HG02678 (cell line): Measurements from ENCODE around the gene COQ8B.

Source experiments
- ATAC-seq: cut with Tn5 transposase; IDR thresholded peaks from one replicate; pipeline ENCODE4 v1.9.1; 2021; ENCODE audit warnings: mild to moderate bottlenecking, moderate library complexity; ENCODE audit not compliant: unreplicated experiment

The COQ8B gene

DNA sequence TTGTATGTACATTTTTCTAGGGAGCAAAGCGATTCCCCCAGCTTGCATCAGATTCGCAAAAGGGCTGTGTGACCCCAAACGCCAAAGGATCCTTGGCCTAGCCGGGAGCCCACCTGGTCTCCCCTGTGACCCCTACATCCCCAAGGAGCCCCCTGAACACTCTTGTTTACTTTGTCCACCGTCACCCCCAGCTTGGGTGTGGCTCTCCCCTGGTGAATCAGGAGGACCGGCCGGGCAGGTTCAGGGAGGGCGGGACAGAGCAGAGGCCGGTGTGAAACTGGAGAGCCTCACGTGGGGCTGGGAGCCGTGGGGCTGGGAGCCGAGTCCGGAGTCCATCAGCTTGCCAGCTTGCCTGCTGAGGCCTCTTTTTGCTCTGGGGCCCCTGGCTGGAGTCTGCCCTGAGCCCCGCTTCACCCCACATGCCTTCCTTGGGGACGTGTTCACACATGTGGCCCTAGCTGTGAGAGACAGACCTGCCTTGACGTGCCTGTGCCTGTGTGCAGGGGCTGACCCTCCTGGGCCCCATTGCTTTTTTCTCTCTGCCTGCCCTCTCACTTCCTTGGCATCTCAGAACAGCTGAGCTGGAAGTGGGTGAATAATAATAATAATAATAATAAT lies 2.2 kb upstream of the COQ8B start:
- no peak for ATAC-seq

DNA sequence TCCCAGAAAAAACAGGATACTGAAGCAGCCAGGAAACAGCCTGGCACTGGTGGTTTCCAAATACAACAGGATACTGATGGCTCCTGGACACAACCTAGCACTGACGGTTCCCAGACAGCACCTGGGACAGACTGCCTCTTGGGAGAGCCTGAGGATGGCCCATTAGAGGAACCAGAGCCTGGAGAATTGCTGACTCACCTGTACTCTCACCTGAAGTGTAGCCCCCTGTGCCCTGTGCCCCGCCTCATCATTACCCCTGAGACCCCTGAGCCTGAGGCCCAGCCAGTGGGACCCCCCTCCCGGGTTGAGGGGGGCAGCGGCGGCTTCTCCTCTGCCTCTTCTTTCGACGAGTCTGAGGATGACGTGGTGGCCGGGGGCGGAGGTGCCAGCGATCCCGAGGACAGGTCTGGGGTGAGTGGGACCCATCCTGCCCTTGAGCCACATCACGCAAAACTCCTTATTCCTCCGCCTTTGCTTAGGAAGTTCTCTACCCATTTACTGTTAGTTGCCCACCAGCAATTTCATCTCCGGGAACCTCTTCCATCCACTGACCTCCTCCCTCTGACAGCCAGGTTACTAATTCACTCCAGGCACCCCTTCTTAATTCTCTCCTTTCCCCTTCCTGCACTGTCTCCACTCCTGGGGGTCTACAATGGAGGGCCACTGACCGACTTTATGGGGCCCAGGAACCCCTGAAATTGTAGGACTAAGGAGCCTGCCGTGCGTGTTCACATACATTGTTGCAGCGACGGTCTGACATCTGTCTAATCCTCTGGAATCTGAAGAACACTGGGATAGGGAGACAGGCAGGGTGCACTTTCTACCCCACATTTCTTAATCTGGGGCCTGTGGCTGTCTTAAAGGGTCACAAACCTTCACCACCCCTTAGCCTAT lies 1.4 kb upstream of the COQ8B start:
- ATAC-seq = no peak

DNA sequence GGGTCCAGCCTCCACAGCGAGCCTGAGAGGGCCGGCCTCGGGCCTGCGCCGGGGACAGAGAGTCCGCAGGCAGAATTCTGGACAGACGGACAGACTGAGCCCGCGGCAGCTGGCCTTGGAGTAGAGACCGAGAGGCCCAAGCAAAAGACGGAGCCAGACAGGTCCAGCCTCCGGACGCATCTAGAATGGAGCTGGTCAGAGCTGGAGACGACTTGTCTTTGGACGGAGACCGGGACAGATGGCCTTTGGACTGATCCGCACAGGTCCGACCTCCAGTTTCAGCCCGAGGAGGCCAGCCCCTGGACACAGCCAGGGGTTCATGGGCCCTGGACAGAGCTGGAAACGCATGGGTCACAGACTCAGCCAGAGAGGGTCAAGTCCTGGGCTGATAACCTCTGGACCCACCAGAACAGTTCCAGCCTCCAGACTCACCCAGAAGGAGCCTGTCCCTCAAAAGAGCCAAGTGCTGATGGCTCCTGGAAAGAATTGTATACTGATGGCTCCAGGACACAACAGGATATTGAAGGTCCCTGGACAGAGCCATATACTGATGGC lies 716 bp upstream of the COQ8B start:
- no peak for ATAC-seq

DNA sequence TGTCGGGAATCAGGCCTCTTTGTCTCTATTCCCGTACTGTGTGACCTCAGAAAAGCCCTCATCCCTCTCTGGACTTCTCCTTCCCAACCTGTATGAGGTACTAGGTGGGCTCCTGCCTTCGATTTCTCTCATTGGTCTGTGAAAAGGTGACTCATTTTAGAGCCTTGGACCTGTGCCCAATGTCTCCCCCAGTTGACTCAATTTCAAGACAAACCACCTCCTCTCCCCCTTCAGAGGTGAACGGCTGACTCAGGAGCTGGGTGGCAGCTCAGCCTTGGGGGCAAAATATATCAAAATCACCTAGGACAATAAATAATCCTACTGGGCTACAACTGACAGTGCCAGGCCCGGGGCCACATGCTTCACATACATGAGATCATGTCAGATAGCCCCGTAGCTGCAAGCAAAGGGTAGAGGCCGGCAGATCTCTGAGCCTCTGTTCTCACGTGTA lies 630 bp downstream of the COQ8B start:
- no peak for ATAC-seq

DNA sequence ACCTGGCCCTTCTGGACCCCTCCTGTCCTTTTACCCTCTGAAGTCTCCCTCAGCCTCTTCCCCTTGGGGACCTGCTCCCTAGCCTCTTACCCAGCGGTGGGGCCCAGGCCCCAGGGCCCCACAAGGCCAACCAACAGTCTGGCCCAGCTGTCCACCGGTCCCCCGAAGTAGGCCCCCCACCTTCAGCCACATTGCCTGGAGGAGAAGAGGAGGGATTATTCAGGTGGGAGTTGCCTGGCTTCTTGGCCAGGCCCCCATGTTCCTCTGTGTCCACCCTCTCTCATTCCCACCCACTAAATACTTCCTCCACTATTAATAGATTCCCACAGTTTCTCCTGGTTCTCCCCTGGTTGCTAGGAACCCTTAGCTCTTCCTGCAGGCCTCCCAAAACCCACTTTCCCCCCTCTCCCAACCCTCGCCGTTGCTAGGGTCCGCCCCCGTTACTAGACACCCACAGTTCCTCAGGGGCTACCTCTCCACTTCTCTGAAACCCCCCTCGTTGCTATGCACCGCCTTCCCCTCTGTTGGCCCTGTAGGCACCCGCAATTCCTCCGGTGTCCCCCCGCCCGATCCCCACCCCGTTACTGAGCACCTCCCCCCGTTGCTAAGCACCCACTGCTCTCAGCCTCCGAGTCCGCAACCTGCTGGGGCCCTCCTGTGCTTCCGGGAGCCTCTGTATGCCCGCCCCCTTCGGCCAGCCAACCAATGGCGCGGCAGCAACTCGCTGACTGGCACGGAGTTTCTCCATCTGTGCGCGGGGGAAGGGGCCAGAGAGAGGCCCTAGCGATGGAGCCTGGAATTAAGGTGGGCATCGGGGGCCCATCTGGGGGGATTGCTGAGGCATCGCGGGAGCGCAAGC lies 2.0 kb downstream of the COQ8B start:
- peak; percentile 63 for ATAC-seq

DNA sequence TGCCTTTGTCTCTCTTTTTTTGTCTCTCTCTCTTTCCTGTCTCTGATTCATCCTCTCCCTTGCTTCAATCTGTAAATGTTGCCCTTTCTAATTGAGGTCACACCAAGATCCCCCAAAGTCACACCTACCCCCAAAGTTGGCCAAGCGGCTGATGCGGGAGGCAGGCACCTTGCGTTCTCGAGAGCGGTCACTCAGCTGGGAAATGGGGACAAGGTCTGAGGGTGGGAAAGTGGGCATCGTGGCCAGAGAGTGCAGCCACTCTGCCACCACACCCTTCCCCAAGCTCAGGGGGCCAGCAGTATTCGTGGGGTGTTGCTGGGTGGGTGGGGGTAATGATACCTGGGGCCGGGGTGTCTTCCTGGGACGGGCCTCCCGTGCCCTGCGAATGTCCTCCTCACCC lies 2.7 kb downstream of the COQ8B start:
- no peak for ATAC-seq

DNA sequence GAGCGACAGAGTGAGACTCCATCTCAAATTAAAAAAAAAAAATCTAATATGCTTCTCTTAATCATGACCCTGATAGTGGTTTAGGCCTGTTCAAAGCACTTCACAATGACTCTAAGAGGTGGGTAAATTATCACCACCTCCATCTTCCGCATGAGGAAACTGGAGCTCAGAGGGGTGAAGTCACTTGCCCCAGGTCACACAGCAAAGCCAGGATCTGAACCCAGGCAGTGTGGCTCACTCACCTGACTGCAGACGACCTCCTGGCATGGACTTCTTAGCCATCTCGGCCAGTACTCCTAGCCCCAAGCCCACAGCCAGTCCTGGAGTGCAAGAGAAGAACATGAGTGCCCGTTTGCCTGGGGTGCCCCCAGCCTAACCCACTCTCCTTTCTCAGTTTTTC lies 6.9 kb downstream of the COQ8B start:
- no peak for ATAC-seq

DNA sequence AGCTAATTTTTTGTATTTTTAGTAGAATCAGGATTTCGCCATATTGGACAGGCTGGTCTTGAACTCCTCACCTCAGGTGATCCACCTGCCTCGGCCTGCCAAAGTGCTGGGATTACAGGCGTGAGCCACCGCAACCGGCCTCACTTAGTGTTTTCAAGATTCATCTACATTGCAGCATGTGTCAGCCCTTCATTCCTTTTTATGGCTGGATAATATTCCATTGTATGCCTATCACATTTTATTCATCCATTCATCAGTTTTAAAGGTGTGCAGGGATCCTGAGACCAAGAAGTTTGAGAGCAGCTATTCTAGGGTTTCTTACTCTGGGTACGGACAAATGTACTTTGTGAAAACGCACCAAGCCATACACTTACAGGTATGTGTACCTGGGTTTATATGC lies 9.1 kb downstream of the COQ8B start:
- ATAC-seq = no peak

DNA sequence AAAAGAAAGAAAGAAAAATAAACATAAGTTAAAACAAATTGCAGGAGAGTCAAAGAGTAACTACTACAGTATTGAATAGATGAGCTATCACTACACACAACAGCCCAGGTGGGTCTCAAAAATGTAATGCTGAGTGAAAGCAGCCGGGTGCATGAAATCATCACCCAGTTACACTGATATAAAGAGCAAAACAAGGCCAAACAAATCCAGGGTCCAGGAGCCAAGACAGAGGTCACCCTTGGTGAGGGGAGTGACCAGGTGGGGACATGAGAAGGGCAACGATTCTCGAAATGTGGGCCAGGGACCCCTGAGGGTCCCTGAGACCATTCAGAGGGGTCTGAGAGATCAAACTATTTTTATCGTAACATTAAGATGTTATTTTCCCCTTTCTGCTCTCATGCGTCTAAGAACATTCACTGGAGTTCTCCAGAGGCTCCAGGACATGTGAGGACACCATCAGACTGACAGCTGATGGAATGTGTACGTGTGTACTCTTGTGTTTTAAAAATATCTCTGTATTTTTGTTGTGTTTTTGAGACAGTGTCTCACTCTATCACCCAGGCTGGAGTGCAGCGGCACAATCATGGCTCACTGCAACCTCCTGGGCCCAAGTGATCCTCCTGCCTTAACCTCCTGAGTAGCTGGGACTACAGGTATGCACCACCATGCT lies 10.6 kb downstream of the COQ8B start:
- no peak for ATAC-seq

DNA sequence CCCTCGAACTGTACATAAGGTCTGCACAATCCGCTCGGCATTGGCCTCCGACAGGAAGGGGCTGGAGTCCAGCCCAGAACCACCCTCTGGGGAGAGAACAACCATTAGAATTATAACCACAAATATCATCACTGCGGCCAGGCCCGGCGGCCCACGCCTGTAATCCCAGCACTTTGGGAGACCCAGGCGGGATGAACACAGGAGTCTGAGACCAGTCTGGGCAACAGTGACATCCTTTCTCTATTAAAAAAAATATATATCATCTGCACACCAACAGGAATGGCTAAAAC lies 11.4 kb downstream of the COQ8B start:
- ATAC-seq = no peak

DNA sequence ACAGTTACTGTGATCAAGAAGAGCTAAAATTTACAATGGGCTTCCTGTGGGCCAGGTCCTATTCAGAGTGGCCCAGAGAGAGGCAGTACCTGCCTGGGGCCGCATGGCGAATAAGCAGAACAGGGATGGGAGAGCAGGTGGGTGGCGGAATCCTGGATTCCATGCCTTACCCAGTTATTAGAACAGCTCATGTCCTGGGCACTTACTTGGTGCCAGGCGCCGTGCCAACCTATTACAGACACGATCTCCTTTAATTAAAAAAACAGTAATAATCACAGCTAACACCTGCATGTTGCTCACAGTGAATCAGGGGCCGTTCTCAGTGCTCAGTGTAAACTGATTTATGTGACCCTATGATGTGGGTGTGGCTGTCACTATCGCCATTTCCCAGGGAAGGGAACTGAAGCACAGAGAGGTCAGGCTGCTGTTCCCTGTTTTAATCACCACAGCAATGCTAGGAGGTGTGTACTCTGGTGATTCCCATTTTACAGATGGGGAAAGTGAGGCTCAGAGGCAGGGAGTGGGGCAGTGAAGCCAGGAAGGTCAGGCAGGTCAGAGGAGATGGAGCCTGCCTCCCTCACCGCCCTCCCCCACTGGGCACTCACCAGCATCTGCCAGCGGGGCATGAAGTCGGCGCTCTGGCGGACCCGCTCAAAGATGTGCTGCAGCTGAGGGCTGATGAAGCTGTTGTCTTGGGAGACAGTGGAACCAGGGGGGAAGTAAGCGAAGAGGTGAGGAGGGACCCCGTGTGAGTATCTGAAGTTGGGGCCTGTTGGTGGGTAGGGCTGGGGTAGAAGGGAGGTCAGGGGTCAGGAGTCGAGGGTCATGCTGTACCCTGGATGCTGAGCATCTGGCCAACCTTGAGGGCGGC lies 12.0 kb downstream of the COQ8B start:
- ATAC-seq = no peak

DNA sequence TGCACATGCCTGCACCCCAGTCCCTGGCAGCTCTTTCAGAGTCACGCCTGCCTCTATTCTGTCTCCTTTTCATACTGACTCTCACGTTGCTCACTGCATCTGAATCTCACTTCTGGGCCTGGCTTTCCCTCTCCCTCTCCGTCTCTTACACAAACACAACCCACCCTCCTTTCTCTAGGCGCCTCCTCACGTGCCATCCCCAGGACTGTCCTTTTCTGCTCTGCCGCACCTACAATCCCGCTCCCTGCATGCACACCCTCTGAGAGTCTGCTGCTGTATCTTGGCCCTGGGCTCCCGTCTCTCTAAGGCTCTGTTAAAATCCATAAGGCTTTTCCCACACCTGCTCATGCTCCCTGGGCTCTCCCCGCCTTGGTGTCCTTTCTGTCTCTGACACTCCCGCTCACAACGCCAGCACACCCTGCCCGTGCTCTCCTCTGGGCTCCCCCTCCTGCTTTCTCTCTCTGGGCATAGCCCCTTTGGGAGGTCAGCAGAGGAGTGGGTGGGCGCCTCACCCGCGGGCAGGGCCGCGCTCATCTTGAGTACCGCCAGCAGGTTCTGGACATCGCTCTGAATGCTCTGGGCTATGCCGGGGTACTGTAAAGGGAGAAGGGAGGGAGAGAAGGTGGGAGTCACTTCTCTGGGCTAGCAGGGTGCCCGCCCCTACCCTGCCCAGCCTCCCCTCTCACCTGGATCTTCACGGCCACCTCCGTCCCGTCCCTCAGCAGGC lies 13.5 kb downstream of the COQ8B start:
- no peak for ATAC-seq

DNA sequence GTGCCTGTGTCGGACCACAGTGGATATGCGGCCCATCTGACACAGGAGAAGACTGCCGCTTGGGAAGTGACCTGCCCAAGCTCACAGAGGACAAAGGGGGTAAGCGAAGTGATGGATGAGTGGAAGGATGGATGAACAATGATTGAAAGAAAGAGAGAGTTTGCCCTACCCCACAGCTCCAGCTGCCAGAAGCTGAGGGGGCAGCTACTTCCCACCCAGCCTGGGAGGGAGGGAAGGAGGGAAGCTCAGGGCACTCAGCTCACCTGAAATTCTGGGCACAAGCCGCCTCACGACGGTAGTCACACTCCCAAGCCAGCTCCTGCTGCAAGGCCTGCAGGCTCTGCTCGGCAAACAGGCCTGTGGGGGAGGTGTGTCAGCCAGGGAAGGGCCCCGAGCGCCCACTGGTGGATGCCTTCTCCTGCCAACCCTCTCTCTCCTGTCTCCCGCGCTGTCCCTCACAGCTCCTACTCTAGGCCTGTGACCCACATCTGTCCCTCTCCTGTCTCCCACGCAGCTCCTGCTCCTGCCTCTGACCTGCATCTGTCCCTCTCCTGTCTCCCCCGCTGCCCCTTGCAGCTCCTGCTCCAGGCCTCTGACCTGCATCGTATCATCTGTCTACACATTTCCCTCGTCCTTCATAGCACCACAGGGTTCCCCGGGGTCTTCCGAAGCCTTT lies 14.2 kb downstream of the COQ8B start:
- ATAC-seq = no peak

DNA sequence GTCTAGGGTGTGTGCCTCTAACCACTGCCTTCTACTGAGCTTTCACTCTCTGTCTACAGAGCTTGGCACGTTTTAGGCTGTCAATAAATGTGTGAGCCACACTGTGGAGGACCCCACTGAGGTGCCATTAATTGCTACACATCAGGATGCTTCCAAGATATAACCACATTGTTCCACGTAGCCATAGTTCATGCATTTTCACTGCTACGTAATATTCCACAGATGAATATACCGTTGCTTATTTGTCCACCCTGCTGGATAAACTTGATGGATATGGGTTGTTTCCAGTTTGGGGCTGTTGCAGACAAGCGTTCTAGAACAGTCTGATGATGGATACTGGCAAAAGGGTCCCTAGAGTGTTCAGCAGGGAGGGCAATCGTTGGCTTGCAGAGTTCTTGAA lies 14.9 kb downstream of the COQ8B start:
- ATAC-seq = no peak

DNA sequence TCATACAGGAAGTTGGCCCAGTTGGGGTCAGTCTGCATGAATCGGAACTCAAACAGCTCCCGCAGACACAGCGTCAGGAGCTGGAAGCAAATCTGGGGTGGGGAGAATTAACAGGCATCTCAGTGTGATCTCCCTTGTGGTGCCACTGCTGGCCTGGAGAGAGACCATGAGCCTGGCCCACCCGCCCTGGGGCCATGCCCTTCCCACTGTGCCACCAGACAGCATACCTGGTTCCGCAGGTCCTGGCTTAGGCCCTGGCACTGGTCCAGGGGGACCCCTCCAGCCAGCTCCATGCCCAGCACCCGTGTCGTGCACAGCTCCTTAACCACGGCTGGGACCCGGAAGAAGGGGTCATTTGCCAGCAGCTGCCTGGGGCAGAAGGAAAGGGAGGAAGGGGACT lies 16.6 kb downstream of the COQ8B start:
- no peak for ATAC-seq

DNA sequence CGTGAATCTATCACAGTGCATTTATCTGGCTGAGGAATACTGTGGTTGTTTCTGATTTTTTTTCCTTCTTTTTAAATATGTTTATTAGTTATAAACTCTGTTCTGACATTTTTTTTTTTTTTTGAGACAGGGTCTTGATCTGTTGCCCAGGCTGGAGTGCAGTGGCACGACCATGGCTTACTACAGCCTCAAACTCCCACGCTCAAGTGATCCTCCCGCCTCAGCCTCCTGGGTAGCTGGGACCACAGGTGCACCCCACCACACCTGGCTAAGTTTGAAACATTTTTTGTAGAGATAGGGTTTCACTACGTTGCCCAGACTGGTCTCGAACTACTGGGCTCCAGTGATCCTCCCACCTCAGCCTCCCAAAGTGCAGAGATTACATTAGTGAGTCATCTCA lies 19.7 kb downstream of the COQ8B start:
- no peak for ATAC-seq

DNA sequence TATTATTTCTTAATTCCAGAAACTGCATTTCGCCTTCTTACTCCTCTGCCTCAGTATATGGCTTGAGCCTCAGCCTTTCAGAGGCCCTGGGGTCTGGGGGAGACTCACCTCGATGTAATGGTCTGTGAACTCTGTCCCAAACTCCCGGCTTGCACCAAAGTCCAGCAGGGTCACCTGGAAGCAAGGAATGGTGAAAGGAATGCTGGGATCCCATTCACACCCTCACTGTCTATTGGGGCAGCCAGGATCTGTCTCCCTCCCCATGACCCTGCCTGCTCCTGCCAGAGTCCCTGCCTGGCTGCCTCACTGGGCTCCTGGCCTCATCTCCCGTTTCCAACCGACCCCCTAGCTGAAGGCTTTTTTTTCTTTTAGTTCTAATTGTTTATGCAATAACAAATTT lies 20.8 kb downstream of the COQ8B start:
- no peak for ATAC-seq

DNA sequence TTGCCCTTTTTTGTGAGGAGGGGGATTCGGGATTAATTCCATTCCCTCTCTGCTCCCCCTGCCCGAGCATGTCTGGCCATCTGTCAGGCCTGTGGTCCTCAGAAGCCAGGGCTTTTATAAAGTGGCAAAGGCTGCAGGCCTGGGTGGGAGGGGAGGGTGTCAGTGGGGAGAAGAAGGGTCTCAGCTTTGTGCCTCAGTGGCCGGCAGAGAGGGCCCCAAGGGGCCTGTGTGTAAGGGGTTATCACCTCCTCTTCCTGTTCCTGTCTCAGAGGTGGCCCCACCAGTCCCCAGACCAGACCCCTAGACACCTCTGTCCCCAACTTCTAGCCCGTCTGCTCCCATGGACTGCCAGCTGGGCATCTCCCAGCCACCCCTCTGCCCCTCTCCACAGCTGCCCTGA lies 22.8 kb downstream of the COQ8B start:
- ATAC-seq = no peak
